CD4-positive, alpha-beta memory T cell (primary cell): ENCODE data around the gene CHST4. TPM values are rescaled to one million over a fixed set of nuclear protein-coding genes. Genes with fewer than 3 reads are reported as not detected.

Source experiments
- CTCF ChIA-PET: fragments of 350-600 bp; sonication (Branson Sonifier 250); formaldehyde crosslinking; loops from one replicate; lab custom pipeline; 2021; ENCODE audit warnings: inconsistent platforms; ENCODE audit not compliant: partially characterized antibody; lab: Charles Lee
- POLR2A ChIA-PET: fragments of 350-600 bp; sonication (Branson Sonifier 250); formaldehyde crosslinking; loops from one replicate; lab custom pipeline; 2021; ENCODE audit not compliant: partially characterized antibody; lab: Charles Lee
- DNase-seq, 5 donors: peaks; one replicate each; pipeline versions ENCODE4 v3.0.0 to v3.0.0-alpha.2; 2020 to 2022; ENCODE audit warnings: mixed read lengths in 1 of 5
- H3K27ac ChIP-seq: one replicate; pipeline ENCODE4 v1.7.0; 2013; ENCODE audit warnings: low read depth, low read length
- H3K27me3 ChIP-seq: 2 replicates; pipeline ENCODE4 v1.7.0; 2013; ENCODE audit warnings: mild to moderate bottlenecking, low read length, moderate library complexity; ENCODE audit not compliant: insufficient read depth
- H3K36me3 ChIP-seq: 2 replicates; pipeline ENCODE4 v1.7.0; 2013; ENCODE audit warnings: mild to moderate bottlenecking, low read length, moderate library complexity; ENCODE audit not compliant: insufficient read depth
- H3K4me1 ChIP-seq: 2 replicates; pipeline ENCODE4 v1.7.0; 2013; ENCODE audit warnings: mild to moderate bottlenecking, low read length, moderate library complexity; ENCODE audit not compliant: insufficient read depth
- H3K4me3 ChIP-seq, 2 donors: one replicate each; pipeline ENCODE4 v1.7.0; 2013; ENCODE audit warnings: low read length in 2 of 2, mild to moderate bottlenecking in 1 of 2
- H3K9me3 ChIP-seq, 2 donors: one replicate each; pipeline ENCODE4 v1.7.0; 2013; ENCODE audit warnings: low read length in 2 of 2, control low read depth in 1 of 2; ENCODE audit not compliant: control insufficient read depth in 1 of 2
- H3K27ac Mint-ChIP-seq, 7 donors: one replicate each; pipeline ENCODE4 v1.8.0; 2020 to 2021; ENCODE audit warnings: mixed read lengths in 7 of 7, mild to moderate bottlenecking in 6 of 7, inconsistent platforms in 3 of 7, moderate library complexity in 3 of 7
- H3K27me3 Mint-ChIP-seq, 2 donors: one replicate each; pipeline ENCODE4 v1.8.0; 2020 to 2021; ENCODE audit warnings: mixed read lengths in 2 of 2
- H3K36me3 Mint-ChIP-seq, 2 donors: one replicate each; pipeline ENCODE4 v1.8.0; 2020 to 2021; ENCODE audit warnings: mixed read lengths in 2 of 2, inconsistent platforms in 1 of 2, mild to moderate bottlenecking in 1 of 2
- H3K4me1 Mint-ChIP-seq, 4 donors: one replicate each; pipeline ENCODE4 v1.8.0; 2020 to 2021; ENCODE audit warnings: mixed read lengths in 4 of 4, mild to moderate bottlenecking in 1 of 4
- H3K4me3 Mint-ChIP-seq, 8 donors: one replicate each; pipeline ENCODE4 v1.8.0; 2020 to 2021; ENCODE audit warnings: mixed read lengths in 8 of 8, mild to moderate bottlenecking in 7 of 8, moderate library complexity in 6 of 8, inconsistent platforms in 3 of 8
- H3K9me3 Mint-ChIP-seq, 8 donors: one replicate each; pipeline ENCODE4 v1.8.0; 2020 to 2021; ENCODE audit warnings: mixed read lengths in 8 of 8, mild to moderate bottlenecking in 5 of 8, inconsistent platforms in 3 of 8, moderate library complexity in 1 of 8
- intact Hi-C: fragments of 100-400 bp; cut with micrococcal nuclease; formaldehyde crosslinking; loops from one replicate; pipeline ENCODE4 v1.15.1; 2023
- polyA plus RNA-seq, 2 donors: library from polyadenylated mRNA; unstranded; fragments of 300-500 nt; fragmentation: Illumina TruSeq; gene quantifications; one replicate each; pipeline ENCODE4 v1.2.3, GENCODE V29; 2021
- total RNA-seq, 2 experiments: library from RNA; stranded (reverse); gene quantifications; one replicate each; pipeline ENCODE4 v1.2.3, GENCODE V29; 2021

CHST4 gene
- total and polyA plus RNA-seq, 4 experiments from 2014 or later: not detected

DNA sequence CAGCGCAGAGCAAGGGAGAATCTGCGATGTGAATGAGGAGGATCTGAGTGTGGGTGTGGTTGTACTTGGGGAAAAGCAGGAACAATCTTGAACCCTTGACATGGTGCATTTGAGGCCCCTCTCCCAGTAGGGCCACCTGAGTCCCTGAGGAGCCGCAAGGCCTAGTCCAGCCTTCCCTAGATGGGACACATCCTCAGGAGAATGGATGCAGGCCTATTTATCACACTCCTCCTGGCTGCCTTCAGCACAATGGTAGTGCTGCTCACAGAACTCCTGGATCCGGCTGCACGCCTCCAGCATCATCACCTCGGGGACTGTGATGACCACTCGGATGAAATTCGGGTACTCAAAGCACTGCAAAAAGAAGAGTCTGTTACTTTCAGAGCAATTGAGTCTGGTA, 41.7 kb downstream of the CHST4 start:
- peaks cover 12% of the 10 kb centered on the region for H3K4me1 ChIP-seq
- H3K4me3 Mint-ChIP-seq: no peak overlapping the region
- ChIA-PET CTCF (interaction anchor here (0.6 kb wide), 2 partner anchors 14 to 43 kb away, joined by 3 read pairs; no protein-coding TSS in a partner anchor), POLR2A (interaction anchor here (1.4 kb wide), 1 partner anchor 43 kb away, joined by 4 read pairs; no protein-coding TSS in a partner anchor)
- no peak for DNase-seq
- H3K27me3 ChIP-seq: peaks cover 6% of the 10 kb centered on the region
- no peak overlapping the region for H3K27ac Mint-ChIP-seq
- no peak overlapping the region for H3K27ac ChIP-seq
- H3K36me3 Mint-ChIP-seq: peaks cover 0 to 11% of the 10 kb centered on the region in 2 donors
- H3K27me3 Mint-ChIP-seq: peaks cover 0 to 2% of the 10 kb centered on the region in 2 donors
- peaks cover 0 to 6% (median 0%) of the 10 kb centered on the region in 8 donors for H3K9me3 Mint-ChIP-seq
- H3K4me1 Mint-ChIP-seq: peaks cover 11 to 21% (median 17%) of the 10 kb centered on the region in 4 donors
- no peaks in the 10 kb centered on the region for H3K9me3 ChIP-seq
- H3K36me3 ChIP-seq: no peaks in the 10 kb centered on the region
- no peak overlapping the region for H3K4me3 ChIP-seq
- intact Hi-C loops: loop anchor here (5.0 to 10.0 kb wide), 2 partner anchors 281 to 763 kb away; partner anchors contain the start of genes CMTR2 and VAC14

DNA sequence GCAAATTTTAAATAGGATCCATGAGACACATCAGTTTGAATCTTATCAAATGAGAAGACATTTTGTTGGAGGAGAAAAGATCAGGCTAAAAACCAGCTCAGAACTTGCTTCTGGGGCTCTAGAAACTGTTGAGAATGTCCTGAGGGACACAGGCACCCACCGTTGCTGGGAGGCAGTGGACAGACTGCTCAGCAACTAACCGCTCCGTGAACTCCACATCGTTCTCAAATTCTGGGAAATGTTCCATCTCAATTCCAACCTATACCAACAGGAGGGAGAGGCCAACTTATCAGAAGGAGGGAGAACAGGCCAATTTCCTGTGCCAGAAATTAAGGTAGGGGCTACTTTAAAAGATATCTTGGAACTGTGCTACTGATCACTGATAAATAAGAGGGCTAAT, 42.3 kb downstream of the CHST4 start:
- H3K4me1 ChIP-seq: peaks cover 12% of the 10 kb centered on the region
- POLR2A ChIA-PET: interaction anchor here (1.4 kb wide), 1 partner anchor 43 kb away, joined by 4 read pairs; no protein-coding TSS in a partner anchor
- Mint-ChIP-seq H3K4me3 (no peak overlapping the region), H3K36me3 (peaks cover 0 to 11% of the 10 kb centered on the region in 2 donors), H3K27me3 (peaks cover 0 to 3% of the 10 kb centered on the region in 2 donors), H3K4me1 (peaks cover 11 to 21% (median 17%) of the 10 kb centered on the region in 4 donors), H3K9me3 (peaks cover 0 to 3% (median 0%) of the 10 kb centered on the region in 8 donors), H3K27ac (no peak overlapping the region)
- H3K4me3 ChIP-seq: no peak overlapping the region
- H3K27me3 ChIP-seq: peaks cover 6% of the 10 kb centered on the region
- no peak for DNase-seq
- no peaks in the 10 kb centered on the region for H3K36me3 ChIP-seq
- CTCF ChIA-PET: interaction anchor here (0.6 kb wide), 1 partner anchor 14 kb away, joined by 3 read pairs; no protein-coding TSS in a partner anchor
- no peaks in the 10 kb centered on the region for H3K9me3 ChIP-seq
- intact Hi-C loops: loop anchor here (5.0 to 10.0 kb wide), 2 partner anchors 281 to 764 kb away; partner anchors contain the start of genes CMTR2 and VAC14
- no peak overlapping the region for H3K27ac ChIP-seq

DNA sequence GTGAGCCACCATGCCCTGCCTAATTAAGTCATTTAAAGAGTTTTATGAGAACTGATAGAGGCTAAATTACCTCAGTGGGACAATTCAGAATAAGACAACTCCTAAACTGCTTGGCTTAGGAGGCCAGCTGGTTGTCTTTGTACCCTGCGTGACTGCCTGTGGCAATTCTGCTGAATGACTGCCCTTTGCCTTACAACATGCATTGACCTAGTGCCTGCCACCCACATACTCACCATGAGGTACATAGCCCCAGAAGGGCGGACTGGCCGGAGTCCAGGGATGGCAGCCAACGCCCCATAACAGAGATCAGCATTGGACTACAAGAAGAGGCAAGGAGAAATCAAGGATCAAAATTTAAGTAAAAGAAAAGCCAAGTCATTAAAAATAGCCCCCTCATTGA, 43.4 kb downstream of the CHST4 start:
- Histone ChIP-seq H3K4me3 (no peak overlapping the region), H3K27ac (no peak overlapping the region), H3K27me3 (peaks cover 6% of the 10 kb centered on the region), H3K36me3 (no peaks in the 10 kb centered on the region), H3K4me1 (peaks cover 7% of the 10 kb centered on the region), H3K9me3 (no peaks in the 10 kb centered on the region)
- ChIA-PET POLR2A (no interaction called here), CTCF (interaction anchor here (3.2 kb wide), 1 partner anchor 41 kb away, joined by 9 read pairs; no protein-coding TSS in a partner anchor)
- no peak for DNase-seq
- intact Hi-C loops: loop anchor here (5.0 to 10.0 kb wide), 2 partner anchors 282 to 765 kb away; partner anchors contain the start of genes CMTR2 and VAC14
- no peak overlapping the region for H3K27ac Mint-ChIP-seq
- peaks cover 0 to 3% (median 0%) of the 10 kb centered on the region in 8 donors for H3K9me3 Mint-ChIP-seq
- peaks cover 0 to 7% of the 10 kb centered on the region in 2 donors for H3K36me3 Mint-ChIP-seq
- peaks cover 0 to 8% of the 10 kb centered on the region in 2 donors for H3K27me3 Mint-ChIP-seq
- H3K4me1 Mint-ChIP-seq: peaks cover 6 to 15% (median 10%) of the 10 kb centered on the region in 4 donors
- H3K4me3 Mint-ChIP-seq: no peak overlapping the region

DNA sequence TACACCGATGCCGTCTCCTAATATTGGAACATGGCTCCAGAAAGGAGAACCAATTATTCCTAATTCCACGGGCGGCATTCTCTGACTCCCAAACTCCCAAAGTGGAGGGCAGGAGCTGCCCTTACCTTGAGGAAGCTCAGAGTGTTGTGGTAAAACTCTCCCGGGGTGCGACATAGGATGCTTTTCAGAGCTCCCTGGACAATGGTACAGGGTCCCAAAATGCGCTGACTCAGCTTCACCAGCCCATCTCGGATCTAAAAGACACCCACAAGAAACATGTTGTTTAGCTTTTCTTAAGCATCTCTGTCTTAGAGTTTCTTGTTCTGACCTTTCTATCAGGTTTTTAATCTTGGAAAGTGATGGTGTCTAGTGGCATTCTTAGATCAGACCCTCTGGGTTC, 43.9 kb downstream of the CHST4 start:
- POLR2A ChIA-PET: no interaction called here

DNA sequence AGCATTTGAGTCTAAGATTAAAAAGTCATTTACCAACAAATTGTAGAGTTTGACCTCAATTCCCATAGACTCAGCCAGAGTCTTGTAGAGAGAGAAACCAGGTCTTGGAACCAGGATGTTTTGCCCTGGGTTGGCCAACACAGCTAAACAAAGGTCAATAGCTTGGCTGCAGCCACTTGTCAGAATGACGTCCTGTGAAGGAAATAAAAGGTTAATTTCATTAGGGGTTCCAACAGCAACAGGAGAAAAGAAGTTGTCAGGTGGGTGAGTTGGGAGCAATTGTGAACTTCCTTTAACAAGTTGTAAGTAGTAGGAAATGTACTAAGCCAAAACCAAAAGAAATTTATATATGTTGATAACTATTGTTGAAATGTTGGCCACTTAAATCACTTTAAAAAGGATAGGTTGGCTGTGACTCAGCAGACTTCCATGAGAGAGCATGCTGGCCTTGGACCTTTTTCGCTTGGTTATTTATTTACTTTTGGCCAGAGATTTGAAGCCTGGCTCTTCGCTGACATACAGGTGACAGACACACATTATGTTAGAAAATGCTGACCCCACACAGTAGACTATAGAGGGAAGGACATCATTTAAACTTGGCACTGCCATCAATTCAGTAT, 46.4 kb downstream of the CHST4 start:
- H3K9me3 ChIP-seq: no peaks in the 10 kb centered on the region
- H3K27me3 ChIP-seq: peaks cover 6% of the 10 kb centered on the region
- Mint-ChIP-seq H3K4me3 (no peak overlapping the region), H3K36me3 (no peaks in the 10 kb centered on the region), H3K27ac (no peak overlapping the region), H3K4me1 (no peaks in the 10 kb centered on the region), H3K27me3 (peaks cover 8 to 17% of the 10 kb centered on the region in 2 donors), H3K9me3 (no peaks in the 10 kb centered on the region)
- H3K36me3 ChIP-seq: no peaks in the 10 kb centered on the region
- H3K4me1 ChIP-seq: no peaks in the 10 kb centered on the region
- H3K4me3 ChIP-seq: no peak overlapping the region
- CTCF ChIA-PET: interaction anchor here (1.9 to 3.2 kb wide), 3 partner anchors 8 to 38 kb away, joined by 7 to 12 read pairs (median 9); no protein-coding TSS in a partner anchor
- no peak overlapping the region for H3K27ac ChIP-seq
- no peak for DNase-seq
- POLR2A ChIA-PET: interaction anchor here (0.5 kb wide), 1 partner anchor 8 kb away, joined by 3 read pairs; no protein-coding TSS in a partner anchor
- intact Hi-C loops: no loop called here

More for the DNA sequence above, 43.9 kb downstream of the CHST4 start:
- peaks cover 6% of the 10 kb centered on the region for H3K4me1 ChIP-seq
- no peak overlapping the region for H3K27ac ChIP-seq
- Mint-ChIP-seq H3K4me3 (no peak overlapping the region), H3K27ac (no peak overlapping the region), H3K36me3 (peaks cover 0 to 3% of the 10 kb centered on the region in 2 donors), H3K9me3 (no peaks in the 10 kb centered on the region), H3K27me3 (peaks cover 0 to 8% of the 10 kb centered on the region in 2 donors), H3K4me1 (peaks cover 6 to 11% (median 9%) of the 10 kb centered on the region in 4 donors)
- H3K9me3 ChIP-seq: no peaks in the 10 kb centered on the region
- peaks cover 6% of the 10 kb centered on the region for H3K27me3 ChIP-seq
- intact Hi-C loops: no loop called here
- H3K4me3 ChIP-seq: no peak overlapping the region
- CTCF ChIA-PET: interaction anchor here (3.2 kb wide), 1 partner anchor 40 kb away, joined by 9 read pairs; no protein-coding TSS in a partner anchor
- no peaks in the 10 kb centered on the region for H3K36me3 ChIP-seq
- no peak for DNase-seq

DNA sequence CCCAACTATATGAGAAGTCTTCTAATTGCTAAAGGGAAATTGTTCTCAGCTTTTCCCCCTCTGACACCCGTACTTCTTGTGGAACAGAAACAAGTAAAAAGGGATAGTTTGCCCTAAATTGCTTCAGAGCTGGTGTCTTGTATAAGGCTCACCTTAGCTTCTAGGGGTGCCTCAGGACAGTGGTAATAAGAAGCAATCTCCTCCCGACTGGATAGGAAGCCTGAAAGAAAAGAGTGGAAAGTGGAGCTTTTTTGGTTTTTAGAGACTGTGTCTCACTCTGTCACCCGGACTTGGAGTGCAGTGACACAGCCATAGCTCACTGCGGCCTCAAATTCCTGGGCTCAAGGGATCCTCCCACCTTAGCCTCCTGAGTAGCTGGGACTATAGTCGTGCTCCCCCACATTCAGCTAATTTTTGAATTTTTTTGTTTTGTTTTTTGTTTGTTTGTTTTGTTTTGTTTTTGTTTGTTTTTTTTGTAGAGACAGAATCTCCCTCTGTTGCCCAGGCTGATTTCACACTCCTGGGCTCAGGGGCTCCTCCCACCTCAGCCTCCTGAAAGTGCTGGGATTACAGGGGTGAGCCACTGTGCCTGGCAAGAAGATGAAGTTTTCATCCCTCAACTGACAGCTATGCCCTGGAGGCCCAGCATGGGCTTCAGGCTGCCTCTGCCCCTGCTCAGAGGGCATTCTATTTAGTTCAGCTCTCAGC, 47.3 kb downstream of the CHST4 start:
- H3K4me3 Mint-ChIP-seq: no peak overlapping the region
- Histone ChIP-seq H3K27me3 (peaks cover 6% of the 10 kb centered on the region), H3K36me3 (no peaks in the 10 kb centered on the region), H3K4me1 (no peaks in the 10 kb centered on the region), H3K4me3 (no peak overlapping the region), H3K9me3 (no peaks in the 10 kb centered on the region), H3K27ac (no peak overlapping the region)
- H3K4me1 Mint-ChIP-seq: no peaks in the 10 kb centered on the region
- intact Hi-C loops: no loop called here
- DNase-seq: no peak
- H3K9me3 Mint-ChIP-seq: no peaks in the 10 kb centered on the region
- H3K27me3 Mint-ChIP-seq: peaks cover 13 to 18% of the 10 kb centered on the region in 2 donors
- no peak overlapping the region for H3K27ac Mint-ChIP-seq
- POLR2A ChIA-PET: interaction anchor here (0.5 kb wide), 1 partner anchor 9 kb away, joined by 3 read pairs; no protein-coding TSS in a partner anchor
- H3K36me3 Mint-ChIP-seq: no peaks in the 10 kb centered on the region
- CTCF ChIA-PET: interaction anchor here (0.9 to 2.2 kb wide), 3 partner anchors 9 to 162 kb away, joined by 4 to 12 read pairs (median 7); no protein-coding TSS in a partner anchor
